Smooth muscle cell (in vitro differentiated cells): Measurements from ENCODE around the gene GALNT8. TPM values are rescaled to one million over a fixed set of nuclear protein-coding genes. Genes with fewer than 3 reads are reported as not detected.
"Not testable (repeated sequence)": the region's sequence is repeated elsewhere in the genome, so short reads cannot be mapped to it uniquely, and the experiment has no call there.

ENCODE experiments used
- DNase-seq: peaks from one replicate; lab custom pipeline; 2025; ENCODE audit not compliant: unreplicated experiment; lab: John Stamatoyannopoulos, UW
- H2AFZ ChIP-seq: fragments of 200-600 bp; sonication (generic); 2 replicates; pipeline ENCODE4 v1.6.0; 2016; ENCODE audit warnings: antibody characterized with exemption, low read depth, mild to moderate bottlenecking
- H3F3A ChIP-seq: fragments of 200-600 bp; sonication (generic); 2 replicates; pipeline ENCODE4 v1.6.0; 2017; ENCODE audit warnings: antibody characterized with exemption, low read depth
- H3K27ac ChIP-seq: fragments of 200-600 bp; sonication (generic); 2 replicates; pipeline ENCODE4 v1.5.1; 2016; ENCODE audit warnings: low read depth, mild to moderate bottlenecking
- H3K27me3 ChIP-seq: fragments of 200-600 bp; sonication (generic); 2 replicates; pipeline ENCODE4 v1.6.1; 2016; ENCODE audit warnings: low read depth, mild to moderate bottlenecking
- H3K36me3 ChIP-seq: fragments of 200-600 bp; sonication (generic); 2 replicates; pipeline ENCODE4 v1.5.1; 2016; ENCODE audit warnings: low read depth
- H3K4me1 ChIP-seq: fragments of 200-600 bp; sonication (generic); 2 replicates; pipeline ENCODE4 v1.5.1; 2016; ENCODE audit warnings: low read depth
- H3K4me2 ChIP-seq: fragments of 200-600 bp; sonication (generic); 2 replicates; pipeline ENCODE4 v1.6.0; 2016; ENCODE audit warnings: mild to moderate bottlenecking
- H3K4me3 ChIP-seq: fragments of 200-600 bp; sonication (generic); 2 replicates; pipeline ENCODE4 v1.5.1; 2016; ENCODE audit warnings: mild to moderate bottlenecking
- H3K79me2 ChIP-seq: fragments of 200-600 bp; sonication (generic); 2 replicates; pipeline ENCODE4 v1.6.0; 2016; ENCODE audit warnings: low read depth, mild to moderate bottlenecking
- H3K9ac ChIP-seq: fragments of 200-600 bp; sonication (generic); 2 replicates; pipeline ENCODE4 v1.6.0; 2016; ENCODE audit warnings: low read depth
- H3K9me3 ChIP-seq: fragments of 200-600 bp; sonication (generic); replicated peaks from 2 replicates; pipeline ENCODE4 v1.5.1; 2016; ENCODE audit warnings: low read depth
- H4K20me1 ChIP-seq: fragments of 200-600 bp; sonication (generic); 2 replicates; pipeline ENCODE4 v1.6.0; 2016; ENCODE audit warnings: low read depth
- CTCF ChIP-seq: fragments of 200-600 bp; sonication (generic); IDR thresholded peaks from 2 replicates; pipeline ENCODE4 v1.5.1; 2017; ENCODE audit warnings: borderline replicate concordance, mild to moderate bottlenecking, antibody characterized with exemption; ENCODE audit not compliant: insufficient read depth, poor library complexity, severe bottlenecking
- WGBS: methylation state at CpG from one replicate; pipeline ENCODE4 v1.1.7; 2016; ENCODE audit warnings: low lambda C conversion rate; 5-methylcytosine and 5-hydroxymethylcytosine counted together
- polyA plus RNA-seq: library from polyadenylated mRNA; unstranded; fragments of >200 nt; fragmentation: Nextera tagmentation; extraction: Ambion mirVana; gene quantifications from 2 replicates; pipeline ENCODE4 v1.2.1, GENCODE V29; 2016
- total RNA-seq: library from RNA; depleted of rRNA; stranded (reverse); fragments of >200 nt; gene quantifications from 2 replicates; pipeline ENCODE4 v1.2.3, GENCODE V29; 2014

The GALNT8 gene
- total and polyA plus RNA-seq, 2 experiments from 2014 or later: 2.7 to 4.1 TPM

DNA sequence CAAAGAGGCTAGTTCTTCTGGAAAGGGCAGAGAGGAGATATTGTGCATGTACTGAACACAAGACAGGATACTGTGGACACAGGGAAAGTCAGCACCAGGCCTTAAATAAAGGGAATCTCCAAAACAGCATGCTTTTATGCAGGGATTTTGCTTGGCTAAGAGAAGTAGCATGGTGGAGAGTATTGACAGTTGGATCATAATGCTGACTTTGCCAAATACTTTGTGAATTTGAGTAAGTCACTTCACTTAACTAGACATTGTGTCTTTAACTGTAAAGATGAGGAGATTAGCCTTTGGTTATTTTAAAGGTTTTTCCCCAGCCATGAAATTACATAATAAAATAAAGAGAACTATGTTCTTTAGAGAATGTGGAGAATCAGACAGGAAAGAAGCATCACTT lies 24.5 kb downstream of the GALNT8 start:
- H3K4me2 ChIP-seq: no peak overlapping the region
- peaks cover 8% of the 10 kb centered on the region for H3K4me1 ChIP-seq
- DNase-seq: no peak
- no peak overlapping the region for H3K4me3 ChIP-seq
- no peaks in the 10 kb centered on the region for H3K79me2 ChIP-seq
- no peaks in the 10 kb centered on the region for H3K9me3 ChIP-seq
- H4K20me1 ChIP-seq: no peaks in the 10 kb centered on the region
- no peaks in the 10 kb centered on the region for H3F3A ChIP-seq
- no peaks in the 10 kb centered on the region for H3K27me3 ChIP-seq
- H3K9ac ChIP-seq: no peak overlapping the region
- H2AFZ ChIP-seq: no peak overlapping the region
- TF ChIP-seq CTCF: no peak
- H3K27ac ChIP-seq: no peak overlapping the region
- no peaks in the 10 kb centered on the region for H3K36me3 ChIP-seq

DNA sequence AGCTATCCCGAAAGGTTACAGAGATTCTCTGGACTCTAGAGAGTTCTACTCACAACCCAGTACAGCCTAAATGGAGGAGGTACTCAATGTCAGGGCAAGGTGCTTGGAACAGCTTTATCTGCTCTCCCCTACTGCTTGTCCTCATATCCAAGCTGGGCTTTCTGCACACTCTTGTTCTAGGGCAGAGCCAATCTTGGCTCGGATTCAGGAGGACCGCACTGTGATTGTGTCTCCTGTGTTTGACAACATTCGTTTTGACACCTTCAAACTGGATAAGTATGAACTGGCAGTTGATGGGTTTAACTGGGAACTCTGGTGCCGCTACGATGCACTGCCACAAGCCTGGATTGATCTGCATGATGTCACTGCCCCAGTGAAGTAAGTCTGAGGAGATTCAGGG lies 25.0 kb downstream of the GALNT8 start:
- Histone ChIP-seq H3K36me3 (no peaks in the 10 kb centered on the region), H3K4me2 (no peak overlapping the region), H2AFZ (no peak overlapping the region), H3K79me2 (no peaks in the 10 kb centered on the region), H3K9me3 (no peaks in the 10 kb centered on the region), H3K4me3 (no peak overlapping the region), H3K4me1 (peaks cover 8% of the 10 kb centered on the region), H3K27me3 (no peaks in the 10 kb centered on the region), H3K27ac (peak overlapping the region; percentile 88), H4K20me1 (no peaks in the 10 kb centered on the region), H3F3A (no peaks in the 10 kb centered on the region), H3K9ac (peak overlapping the region; percentile 80)
- 70% methylated on average over 6 of the region's 6 CpGs for WGBS
- DNase-seq: no peak
- no peak for TF ChIP-seq CTCF

DNA sequence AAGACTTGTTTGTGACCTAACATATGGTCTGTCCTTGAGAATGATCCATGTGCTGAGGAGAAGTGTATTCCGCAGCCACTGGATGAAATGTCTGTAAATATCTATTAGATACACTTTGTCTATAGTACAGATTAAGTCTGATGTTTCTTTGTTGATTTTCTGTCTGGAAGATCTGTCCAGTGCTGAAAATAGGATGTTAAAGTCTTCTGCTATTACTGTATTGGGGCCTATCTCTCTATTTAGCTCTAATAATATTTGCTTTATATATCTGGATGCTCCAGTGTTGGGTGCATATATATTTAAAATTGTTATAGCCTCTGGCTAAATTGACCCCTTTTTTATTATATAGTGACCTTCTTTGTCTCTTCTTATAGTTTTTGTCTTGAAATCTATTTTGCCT lies 31.5 kb downstream of the GALNT8 start:
- H3K79me2 ChIP-seq, H3K9ac ChIP-seq, H3K4me3 ChIP-seq, H3K27ac ChIP-seq, H3K27me3 ChIP-seq, H3K9me3 ChIP-seq, H2AFZ ChIP-seq, H3K4me2 ChIP-seq, H3K36me3 ChIP-seq, H3F3A ChIP-seq, H4K20me1 ChIP-seq, H3K4me1 ChIP-seq, DNase-seq: not testable (repeated sequence)
- WGBS: 96% methylated on average over 1 of the region's 1 CpG

DNA sequence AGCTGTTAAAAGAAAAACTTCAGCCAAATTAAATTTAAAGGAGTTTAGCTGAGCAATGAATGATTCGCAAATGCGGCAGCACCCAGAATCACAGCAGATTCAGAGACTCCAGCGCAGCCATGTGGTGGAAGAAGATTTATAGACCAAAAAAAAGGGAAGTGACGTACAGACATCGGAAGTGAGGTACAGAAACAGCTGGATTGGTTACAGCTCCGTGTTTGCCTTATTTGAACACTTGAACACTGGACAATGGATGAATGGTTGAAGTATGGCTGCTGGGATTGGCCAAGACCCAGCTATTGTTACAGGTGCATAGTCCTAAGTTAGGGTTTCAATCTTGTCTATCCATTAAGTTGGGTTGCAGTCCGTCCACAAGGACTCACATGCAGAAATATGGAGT lies 42.6 kb downstream of the GALNT8 start:
- no peaks in the 10 kb centered on the region for H4K20me1 ChIP-seq
- WGBS: 96% methylated on average over 7 of the region's 7 CpGs
- no peaks in the 10 kb centered on the region for H3F3A ChIP-seq
- no peak overlapping the region for H2AFZ ChIP-seq
- no peak overlapping the region for H3K27ac ChIP-seq
- no peak overlapping the region for H3K4me2 ChIP-seq
- H3K79me2 ChIP-seq: no peaks in the 10 kb centered on the region
- H3K4me1 ChIP-seq: no peaks in the 10 kb centered on the region
- no peaks in the 10 kb centered on the region for H3K27me3 ChIP-seq
- DNase-seq: no peak
- no peak overlapping the region for H3K4me3 ChIP-seq
- no peaks in the 10 kb centered on the region for H3K9me3 ChIP-seq
- TF ChIP-seq CTCF: no peak
- no peak overlapping the region for H3K9ac ChIP-seq
- no peaks in the 10 kb centered on the region for H3K36me3 ChIP-seq
